ENCODE measurements around the gene EPYC.

DNA sequence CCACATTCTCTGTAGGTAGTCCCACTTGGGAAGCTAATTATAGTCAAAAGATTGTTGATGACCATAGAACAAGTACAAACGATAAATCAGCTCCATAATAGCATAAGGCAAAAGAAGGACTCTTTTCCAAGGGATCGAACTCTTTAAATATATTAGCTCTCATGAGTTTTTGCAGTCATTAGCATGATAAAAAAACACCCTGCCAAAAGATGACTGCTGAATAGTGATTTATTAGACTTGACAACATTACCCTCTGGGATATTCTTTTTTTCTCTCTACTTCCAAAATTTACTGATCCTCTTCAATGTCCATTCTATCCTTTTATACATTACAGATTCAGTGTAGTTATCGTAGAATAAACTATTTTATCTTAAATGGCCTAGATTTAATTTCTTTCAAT is 14.2 kb downstream of the EPYC start:
- TF ChIP-seq TAF1 (IDR thresholded peaks at IDR 0.05; ENCODE audit: borderline replicate concordance, insufficient read depth, low read length) (no peak), FOXP2 (optimal IDR thresholded peaks at IDR 0.05; ENCODE audit: borderline replicate concordance, extremely low read depth, extremely low read length, insufficient read depth) (no peak), POLR2AphosphoS5 (IDR thresholded peaks at IDR 0.05; ENCODE audit: low read depth, low read length) (no peak)
- TF ChIP-seq, protein P1, sequence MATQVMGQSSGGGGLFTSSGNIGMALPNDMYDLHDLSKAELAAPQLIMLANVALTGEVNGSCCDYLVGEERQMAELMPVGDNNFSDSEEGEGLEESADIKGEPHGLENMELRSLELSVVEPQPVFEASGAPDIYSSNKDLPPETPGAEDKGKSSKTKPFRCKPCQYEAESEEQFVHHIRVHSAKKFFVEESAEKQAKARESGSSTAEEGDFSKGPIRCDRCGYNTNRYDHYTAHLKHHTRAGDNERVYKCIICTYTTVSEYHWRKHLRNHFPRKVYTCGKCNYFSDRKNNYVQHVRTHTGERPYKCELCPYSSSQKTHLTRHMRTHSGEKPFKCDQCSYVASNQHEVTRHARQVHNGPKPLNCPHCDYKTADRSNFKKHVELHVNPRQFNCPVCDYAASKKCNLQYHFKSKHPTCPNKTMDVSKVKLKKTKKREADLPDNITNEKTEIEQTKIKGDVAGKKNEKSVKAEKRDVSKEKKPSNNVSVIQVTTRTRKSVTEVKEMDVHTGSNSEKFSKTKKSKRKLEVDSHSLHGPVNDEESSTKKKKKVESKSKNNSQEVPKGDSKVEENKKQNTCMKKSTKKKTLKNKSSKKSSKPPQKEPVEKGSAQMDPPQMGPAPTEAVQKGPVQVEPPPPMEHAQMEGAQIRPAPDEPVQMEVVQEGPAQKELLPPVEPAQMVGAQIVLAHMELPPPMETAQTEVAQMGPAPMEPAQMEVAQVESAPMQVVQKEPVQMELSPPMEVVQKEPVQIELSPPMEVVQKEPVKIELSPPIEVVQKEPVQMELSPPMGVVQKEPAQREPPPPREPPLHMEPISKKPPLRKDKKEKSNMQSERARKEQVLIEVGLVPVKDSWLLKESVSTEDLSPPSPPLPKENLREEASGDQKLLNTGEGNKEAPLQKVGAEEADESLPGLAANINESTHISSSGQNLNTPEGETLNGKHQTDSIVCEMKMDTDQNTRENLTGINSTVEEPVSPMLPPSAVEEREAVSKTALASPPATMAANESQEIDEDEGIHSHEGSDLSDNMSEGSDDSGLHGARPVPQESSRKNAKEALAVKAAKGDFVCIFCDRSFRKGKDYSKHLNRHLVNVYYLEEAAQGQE (IDR thresholded peaks at IDR 0.05; ENCODE audit: insufficient read depth in 1 of 2, low read depth in 2 of 2, low read length in 2 of 2) = no peak

Measured in PFSK-1 (cell line).